Suprapubic skin (tissue), 4 donors: ENCODE data around the gene DNASE1L3. TPM values are rescaled to one million over a fixed set of nuclear protein-coding genes. Genes with fewer than 3 reads are reported as not detected.

Experiments used
- DNase-seq, 2 donors: peaks; one replicate each; pipeline ENCODE4 v3.0.0-alpha.2; 2019; ENCODE audit warnings: low spot score in 2 of 2
- H3K27ac ChIP-seq: fragments of 200-600 bp; sonication (generic); one replicate; pipeline ENCODE4 v1.5.1; 2019
- H3K27me3 ChIP-seq: fragments of 200-600 bp; sonication (generic); one replicate; pipeline ENCODE4 v1.5.1; 2019
- H3K36me3 ChIP-seq: fragments of 200-600 bp; sonication (generic); one replicate; pipeline ENCODE4 v1.5.1; 2019
- H3K4me1 ChIP-seq: fragments of 200-600 bp; sonication (generic); one replicate; pipeline ENCODE4 v1.5.1; 2019
- H3K4me3 ChIP-seq: fragments of 200-600 bp; sonication (generic); one replicate; pipeline ENCODE4 v1.5.1; 2019; ENCODE audit warnings: mild to moderate bottlenecking
- H3K9me3 ChIP-seq: fragments of 200-600 bp; sonication (generic); one replicate; pipeline ENCODE4 v1.5.1; 2019
- CTCF ChIP-seq, 2 donors: fragments of 200-600 bp in 1 of 2; fragments of 450-650 bp in 1 of 2; sonication (generic) in 1 of 2; IDR thresholded peaks; one replicate each; pipeline ENCODE4 v1.5.1; 2016 to 2019; ENCODE audit warnings: antibody characterized with exemption in 2 of 2, mild to moderate bottlenecking in 1 of 2, moderate library complexity in 1 of 2
- EP300 ChIP-seq: sonication (generic); formaldehyde crosslinking; IDR thresholded peaks from one replicate; pipeline ENCODE4 v1.6.1; 2017; ENCODE audit warnings: antibody characterized with exemption
- POLR2A ChIP-seq, 2 donors: fragments of 450-650 bp; IDR thresholded peaks; one replicate each; pipeline ENCODE4 v1.6.1; 2017; ENCODE audit warnings: antibody characterized with exemption in 2 of 2, mild to moderate bottlenecking in 2 of 2, moderate library complexity in 2 of 2
- POLR2AphosphoS5 ChIP-seq, 3 donors: sonication (generic); formaldehyde crosslinking; IDR thresholded peaks; one replicate each; pipeline ENCODE4 v1.6.1; 2017; ENCODE audit warnings: antibody characterized with exemption in 3 of 3
- WGBS: methylation state at CpG from one replicate; pipeline ENCODE4 v1.1.5; 2018; 5-methylcytosine and 5-hydroxymethylcytosine counted together
- total RNA-seq, 4 donors: library from RNA; depleted of rRNA; stranded (reverse); fragments of >200 nt; gene quantifications; one replicate each; pipeline ENCODE4 v1.1.0, GENCODE V29; 2016

DNASE1L3 gene
- total RNA-seq, 4 donors from 2014 or later = 0.95 to 5.8 (median 4.3) TPM

GRCh38 chr3:58176185-58176530 lies 34.6 kb downstream of the DNASE1L3 start:
- Histone ChIP-seq H3K9me3 (no peaks in the 10 kb centered on the region), H3K36me3 (peaks cover 10% of the 10 kb centered on the region), H3K4me3 (no peak overlapping the region), H3K4me1 (peaks cover 34% of the 10 kb centered on the region), H3K27ac (no peak overlapping the region), H3K27me3 (no peaks in the 10 kb centered on the region)
- 88% methylated on average over 3 of the region's 3 CpGs for WGBS
- DNase-seq = no peak
- TF ChIP-seq CTCF (IDR thresholded peaks at IDR 0.05) (no peak), POLR2A (IDR thresholded peaks at IDR 0.05) (no peak), POLR2AphosphoS5 (IDR thresholded peaks at IDR 0.05) (no peak), EP300 (no peak)

- 30% methylated on average over 16 of the region's 18 CpGs for WGBS
- TF ChIP-seq CTCF (IDR thresholded peaks at IDR 0.05) (no peak), EP300 (no peak), POLR2AphosphoS5 (IDR thresholded peaks at IDR 0.05) (no peak), POLR2A (IDR thresholded peaks at IDR 0.05) (no peak)
- no peaks in the 10 kb centered on the region for H3K27me3 ChIP-seq
Observed at GRCh38 chr3:58175437-58176184, 35.2 kb downstream of the DNASE1L3 start.

GRCh38 chr3:58175187-58175436 lies 35.7 kb downstream of the DNASE1L3 start:
- 31% methylated on average over 2 of the region's 3 CpGs for WGBS
- DNase-seq = no peak
- no peak for TF ChIP-seq POLR2A (IDR thresholded peaks at IDR 0.05)
- TF ChIP-seq EP300 = no peak
- no peak for TF ChIP-seq CTCF (IDR thresholded peaks at IDR 0.05)
- no peak for TF ChIP-seq POLR2AphosphoS5 (IDR thresholded peaks at IDR 0.05)

More at GRCh38 chr3:58175437-58176184, 35.2 kb downstream of the DNASE1L3 start:
- Histone ChIP-seq H3K36me3 (peaks cover 16% of the 10 kb centered on the region), H3K9me3 (no peaks in the 10 kb centered on the region), H3K4me3 (no peak overlapping the region), H3K4me1 (peaks cover 34% of the 10 kb centered on the region), H3K27ac (no peak overlapping the region)
- DNase-seq = no peak

GRCh38 chr3:58173669-58174398 lies 36.9 kb downstream of the DNASE1L3 start:
- H3K4me3 ChIP-seq = no peak overlapping the region
- no peaks in the 10 kb centered on the region for H3K27me3 ChIP-seq
- DNase-seq = no peak
- H3K4me1 ChIP-seq = peaks cover 34% of the 10 kb centered on the region
- peaks cover 33% of the 10 kb centered on the region for H3K36me3 ChIP-seq
- no peaks in the 10 kb centered on the region for H3K9me3 ChIP-seq
- 66% methylated on average over 6 of the region's 12 CpGs for WGBS
- H3K27ac ChIP-seq = no peak overlapping the region
- TF ChIP-seq EP300 = no peak
- peak in 1 of 2 donors; percentile 21 for TF ChIP-seq CTCF (IDR thresholded peaks at IDR 0.05)

More at GRCh38 chr3:58175187-58175436, 35.7 kb downstream of the DNASE1L3 start:
- no peaks in the 10 kb centered on the region for H3K9me3 ChIP-seq
- H3K36me3 ChIP-seq = peaks cover 21% of the 10 kb centered on the region
- no peak overlapping the region for H3K4me3 ChIP-seq
- H3K27ac ChIP-seq = no peak overlapping the region
- H3K27me3 ChIP-seq = no peaks in the 10 kb centered on the region
- H3K4me1 ChIP-seq = peaks cover 34% of the 10 kb centered on the region

GRCh38 chr3:58173029-58173668 lies 37.6 kb downstream of the DNASE1L3 start:
- no peaks in the 10 kb centered on the region for H3K9me3 ChIP-seq
- H3K27me3 ChIP-seq = no peaks in the 10 kb centered on the region
- H3K36me3 ChIP-seq = peaks cover 36% of the 10 kb centered on the region
- no peak overlapping the region for H3K27ac ChIP-seq
- DNase-seq = no peak
- peaks cover 30% of the 10 kb centered on the region for H3K4me1 ChIP-seq
- TF ChIP-seq CTCF (IDR thresholded peaks at IDR 0.05) (no peak), POLR2AphosphoS5 (IDR thresholded peaks at IDR 0.05) (no peak), EP300 (no peak), POLR2A (IDR thresholded peaks at IDR 0.05) (no peak)
- H3K4me3 ChIP-seq = no peak overlapping the region
- WGBS = 88% methylated on average over 10 of the region's 14 CpGs
